H1 (cell line): ENCODE data around the gene SLC19A1. TPM values are rescaled to one million over a fixed set of nuclear protein-coding genes. Genes with fewer than 3 reads are reported as not detected.

Experiments
- CTCF ChIA-PET: fragments of 300-600 bp; sonication (Branson Sonifier 250); formaldehyde crosslinking; loops from one replicate; lab custom pipeline; 2021; ENCODE audit not compliant: partially characterized antibody; lab: Charles Lee
- POLR2A ChIA-PET: fragments of 300-600 bp; sonication (Branson Sonifier 250); formaldehyde crosslinking; loops from one replicate; lab custom pipeline; 2021; ENCODE audit warnings: inconsistent platforms; ENCODE audit not compliant: partially characterized antibody; lab: Charles Lee
- DNase-seq, 2 experiments: peaks; one replicate each; pipeline versions ENCODE4 v3.0.0 to v3.0.0-alpha.2; 2010 to 2022; ENCODE audit warnings: low spot score in 2 of 2, low read depth in 1 of 2, mixed read lengths in 1 of 2
- FAIRE-seq: peaks from 2 replicates; lab custom pipeline; 2011; peaks lifted over from hg19 to GRCh38; lab: Jason Lieb, UNC
- H2AFZ ChIP-seq: 2 replicates; pipeline ENCODE4 v1.8.1; 2012; ENCODE audit warnings: low read length, inconsistent platforms
- H2AK5ac ChIP-seq: 2 replicates; pipeline ENCODE4 v1.6.1; 2013; ENCODE audit warnings: low read depth, low read length
- H2BK120ac ChIP-seq: replicated peaks from 2 replicates; pipeline ENCODE3; 2013; ENCODE audit warnings: low read depth, low read length, inconsistent platforms
- H2BK12ac ChIP-seq: 2 replicates; pipeline ENCODE4 v1.6.1; 2013; ENCODE audit warnings: low read depth, low read length
- H2BK15ac ChIP-seq: 2 replicates; pipeline ENCODE4 v1.6.1; 2013; ENCODE audit warnings: low read length
- H2BK20ac ChIP-seq: 2 replicates; pipeline ENCODE4 v1.6.1; 2013; ENCODE audit warnings: low read length
- H2BK5ac ChIP-seq: 2 replicates; pipeline ENCODE4 v1.6.1; 2013; ENCODE audit warnings: low read depth, low read length
- H3K14ac ChIP-seq: 2 replicates; pipeline ENCODE4 v1.6.1; 2013; ENCODE audit warnings: inconsistent platforms; ENCODE audit not compliant: insufficient read length
- H3K18ac ChIP-seq: 2 replicates; pipeline ENCODE4 v1.6.1; 2013; ENCODE audit warnings: low read length; ENCODE audit errors: extremely low read depth
- H3K23ac ChIP-seq: 2 replicates; pipeline ENCODE4 v1.6.1; 2013; ENCODE audit warnings: inconsistent platforms; ENCODE audit not compliant: insufficient read length
- H3K23me2 ChIP-seq: 2 replicates; pipeline ENCODE4 v1.6.1; 2013; ENCODE audit warnings: low read depth, low read length
- H3K27ac ChIP-seq: 2 replicates; pipeline ENCODE4 v1.6.1; 2011; ENCODE audit warnings: low read depth, low read length, inconsistent platforms
- H3K27me3 ChIP-seq, 4 experiments: replicated peaks in 1 of 4; 1 replicate in 1 of 4; 2 replicates in 3 of 4; pipeline versions ENCODE4 v1.6.1 to v1.8.1; 2011 to 2013; ENCODE audit warnings: low read length in 3 of 4, mild to moderate bottlenecking in 3 of 4, inconsistent platforms in 2 of 4, mixed read lengths in 2 of 4, moderate library complexity in 1 of 4; ENCODE audit not compliant: control insufficient read depth in 3 of 4, insufficient read depth in 3 of 4; ENCODE audit errors: extremely low read depth in 1 of 4
- H3K36me3 ChIP-seq, 4 experiments: 2 replicates each; pipeline versions ENCODE4 v1.6.1 to v1.8.1; 2011 to 2013; ENCODE audit warnings: mild to moderate bottlenecking in 4 of 4, low read length in 3 of 4, moderate library complexity in 2 of 4, control low read depth in 1 of 4, inconsistent platforms in 1 of 4; ENCODE audit not compliant: insufficient read depth in 4 of 4, control insufficient read depth in 2 of 4
- H3K4ac ChIP-seq: replicated peaks from 2 replicates; pipeline ENCODE3; 2013; ENCODE audit warnings: low read length, low read depth, mixed read lengths, inconsistent platforms; ENCODE audit not compliant: insufficient read length
- H3K4me1 ChIP-seq, 4 experiments: replicated peaks in 1 of 4; 1 replicate in 1 of 4; 2 replicates in 3 of 4; pipeline versions ENCODE4 v1.6.1 to v1.8.1; 2011 to 2013; ENCODE audit warnings: low read length in 3 of 4, inconsistent platforms in 2 of 4, mixed read lengths in 1 of 4; ENCODE audit not compliant: insufficient read depth in 4 of 4, control insufficient read depth in 3 of 4
- H3K4me2 ChIP-seq, 2 experiments: 2 replicates each; pipeline versions ENCODE4 v1.6.1 to v1.8.1; 2011 to 2013; ENCODE audit warnings: low read depth in 2 of 2, low read length in 2 of 2, control low read depth in 1 of 2, inconsistent platforms in 1 of 2, mild to moderate bottlenecking in 1 of 2; ENCODE audit not compliant: insufficient read depth in 1 of 2
- H3K4me3 ChIP-seq, 4 experiments: fragments of 200-600, 300-600 bp in 1 of 4; sonication (generic), shearing (Covaris generic), sonication (Bioruptor Twin) in 1 of 4; 2 replicates each; pipeline versions ENCODE4 v1.5.1 to v1.8.1; 2011 to 2016; ENCODE audit warnings: low read length in 4 of 4, low read depth in 3 of 4, control low read depth in 2 of 4, inconsistent platforms in 2 of 4, mild to moderate bottlenecking in 2 of 4, mixed read lengths in 1 of 4, moderate library complexity in 1 of 4; ENCODE audit not compliant: insufficient read depth in 2 of 4; ENCODE audit errors: extremely low read depth in 1 of 4
- H3K56ac ChIP-seq: replicated peaks from 2 replicates; pipeline ENCODE3; 2013; ENCODE audit warnings: low read depth, mild to moderate bottlenecking, mixed read lengths, low read length, inconsistent platforms; ENCODE audit not compliant: insufficient read length
- H3K79me1 ChIP-seq: 2 replicates; pipeline ENCODE4 v1.6.1; 2013; ENCODE audit warnings: low read depth, low read length, control low read depth
- H3K79me2 ChIP-seq, 2 experiments: 2 replicates each; pipeline versions ENCODE4 v1.6.1 to v1.8.1; 2012 to 2013; ENCODE audit warnings: low read length in 2 of 2, mild to moderate bottlenecking in 2 of 2, inconsistent platforms in 1 of 2; ENCODE audit not compliant: insufficient read depth in 2 of 2, control insufficient read depth in 1 of 2
- H3K9ac ChIP-seq, 4 experiments: replicated peaks in 1 of 4; 1 replicate in 1 of 4; 2 replicates in 3 of 4; pipeline versions ENCODE4 v1.6.1 to v1.8.1; 2011 to 2013; ENCODE audit warnings: low read depth in 3 of 4, low read length in 3 of 4, control low read depth in 2 of 4, mild to moderate bottlenecking in 2 of 4, moderate library complexity in 2 of 4, inconsistent platforms in 1 of 4; ENCODE audit errors: extremely low read depth in 1 of 4
- H3K9me3 ChIP-seq, 2 experiments: 2 replicates each; pipeline versions ENCODE4 v1.6.1 to v1.8.1; 2012 to 2013; ENCODE audit warnings: mild to moderate bottlenecking in 2 of 2, moderate library complexity in 2 of 2, control low read depth in 1 of 2, inconsistent platforms in 1 of 2, low read depth in 1 of 2, low read length in 1 of 2, mixed read lengths in 1 of 2; ENCODE audit not compliant: insufficient read depth in 2 of 2
- H4K20me1 ChIP-seq, 2 experiments: replicated peaks in 1 of 2; 2 replicates each; pipeline versions ENCODE3 to v1.8.1; 2011 to 2013; ENCODE audit warnings: inconsistent platforms in 2 of 2, low read length in 2 of 2, mild to moderate bottlenecking in 1 of 2; ENCODE audit not compliant: insufficient read depth in 2 of 2, control insufficient read depth in 1 of 2
- H4K5ac ChIP-seq: 2 replicates; pipeline ENCODE4 v1.6.1; 2013; ENCODE audit warnings: low read length, low read depth, mixed read lengths, inconsistent platforms; ENCODE audit not compliant: insufficient read length
- H4K8ac ChIP-seq: 2 replicates; pipeline ENCODE4 v1.8.0; 2013; ENCODE audit warnings: mild to moderate bottlenecking, moderate library complexity, low read length, inconsistent platforms; ENCODE audit not compliant: insufficient read depth; ENCODE audit errors: extremely low read depth
- H4K91ac ChIP-seq: replicated peaks from 2 replicates; pipeline ENCODE3; 2013; ENCODE audit warnings: low read length, mixed read lengths, inconsistent platforms; ENCODE audit not compliant: insufficient read length
- ASH2L ChIP-seq: fragments of 200-600, 300-600 bp; sonication (generic); IDR thresholded peaks from one replicate; pipeline ENCODE4 v1.7.1; 2017; ENCODE audit warnings: low read length
- ATF3 ChIP-seq: IDR thresholded peaks from 2 replicates; pipeline ENCODE4 v1.6.1; 2011; ENCODE audit warnings: low read depth, mild to moderate bottlenecking, low read length; ENCODE audit not compliant: insufficient read depth
- CBX5 ChIP-seq: fragments of 300-800, 300-1000 bp; sonication (generic); IDR thresholded peaks from 2 replicates; pipeline ENCODE4 v1.7.1; 2016; ENCODE audit warnings: antibody characterized with exemption, low read length, low read depth
- EP300 ChIP-seq, 2 experiments: IDR thresholded peaks; 1 replicate in 1 of 2; 2 replicates in 1 of 2; pipeline ENCODE4 v1.6.1; 2011 to 2012; ENCODE audit warnings: low read depth in 2 of 2, low read length in 2 of 2, mild to moderate bottlenecking in 2 of 2, borderline replicate concordance in 1 of 2, inconsistent platforms in 1 of 2, moderate library complexity in 1 of 2
- HDAC6 ChIP-seq: IDR thresholded peaks from one replicate; pipeline ENCODE4 v1.7.1; 2012; ENCODE audit warnings: low read depth, mild to moderate bottlenecking, inconsistent platforms, low read length, moderate library complexity
- NANOG ChIP-seq: IDR thresholded peaks from 2 replicates; pipeline ENCODE4 v1.6.1; 2011; ENCODE audit warnings: low read length, low read depth, mild to moderate bottlenecking, inconsistent platforms; ENCODE audit not compliant: insufficient read depth, poor library complexity, severe bottlenecking
- PHF8 ChIP-seq: fragments of 200-600 bp; sonication (generic); conservative IDR thresholded peaks from 2 replicates; pipeline ENCODE4 v1.7.1; 2012; ENCODE audit warnings: low read depth, mild to moderate bottlenecking, inconsistent platforms, low read length, moderate library complexity
- POLR2A ChIP-seq, 2 experiments: IDR thresholded peaks; 1 replicate in 1 of 2; 2 replicates in 1 of 2; pipeline ENCODE4 v1.6.1; 2011; ENCODE audit warnings: low read depth in 2 of 2, low read length in 2 of 2, mild to moderate bottlenecking in 2 of 2; ENCODE audit errors: control extremely low read depth in 1 of 2
- RBBP5 ChIP-seq: IDR thresholded peaks from 2 replicates; pipeline ENCODE4 v1.7.1; 2012; ENCODE audit warnings: low read depth, mild to moderate bottlenecking, inconsistent platforms, low read length, moderate library complexity, borderline replicate concordance
- RFX5 ChIP-seq: IDR thresholded peaks from 2 replicates; pipeline ENCODE4 v1.6.1; 2011; ENCODE audit warnings: low read depth, low read length, improper control_type of control experiment, borderline replicate concordance
- SP2 ChIP-seq: IDR thresholded peaks from 2 replicates; pipeline ENCODE4 v1.6.1; 2012; ENCODE audit warnings: mild to moderate bottlenecking, low read length, inconsistent platforms
- WGBS, 2 experiments: shearing (Covaris generic) in 1 of 2; methylation state at CpG; one replicate each; pipeline versions ENCODE4 v1.1.6 to v1.1.7; 2013 to 2015; ENCODE audit warnings: low lambda C conversion rate in 2 of 2, mixed read lengths in 2 of 2, inconsistent platforms in 1 of 2, low coverage in 1 of 2, missing lambda C conversion rate in 1 of 2; ENCODE audit not compliant: insufficient replicate concordance in 2 of 2, insufficient coverage in 1 of 2, insufficient read length in 1 of 2; ENCODE audit errors: extremely low coverage in 1 of 2, missing lambda C conversion rate in 1 of 2; 5-methylcytosine and 5-hydroxymethylcytosine counted together
- polyA plus RNA-seq, 7 experiments: library from polyadenylated mRNA; depleted of rRNA in 3 of 7; stranded (reverse) in 5 of 7; unstranded in 2 of 7; fragments of >200 nt in 5 of 7; fragments of 200-250 nt in 2 of 7; gene quantifications; 1 replicate in 5 of 7; 2 replicates in 1 of 7; 4 replicates in 1 of 7; pipeline versions ENCODE4 v1.2.1 to v1.2.3, GENCODE V29; 2011 to 2013; ENCODE audit warnings: missing spikeins in 2 of 7, mixed read lengths in 2 of 7
- total RNA-seq: library from RNA; stranded (reverse); fragmentation: NEBNext Ultra II Directional; extraction: Animal tissue kit (Norgen Biotek cat#: 25700); gene quantifications from 2 replicates; pipeline ENCODE4 v1.2.1, GENCODE V29; 2021

SLC19A1 gene
- total and polyA plus RNA-seq, 2 of the 8 experiments (the other 6 are each of a cell fraction or from before 2014, with no cell fraction given), result 31.6 to 43.8 TPM

GRCh38 chr21:45511007-45511406 lies 31.2 kb downstream of the SLC19A1 start:
- no peak overlapping the region for H3K4me3 ChIP-seq
- no peaks in the 10 kb centered on the region for H3K27me3 ChIP-seq
- POLR2A ChIA-PET, result interaction anchor here (0.6 to 2.6 kb wide), 4 partner anchors 15 to 238 kb away, joined by 3 to 8 read pairs (median 4); no protein-coding TSS in a partner anchor
- no peak for FAIRE-seq
- H3K9me3 ChIP-seq, result no peaks in the 10 kb centered on the region
- TF ChIP-seq ASH2L, result no peak
- TF ChIP-seq CBX5, result no peak
- no peak for TF ChIP-seq EP300 (IDR thresholded peaks at IDR 0.05; ENCODE audit: borderline replicate concordance in 1 of 2, low read depth in 2 of 2, low read length in 2 of 2)
- TF ChIP-seq POLR2A (IDR thresholded peaks at IDR 0.05; ENCODE audit: control extremely low read depth in 1 of 2, low read depth in 2 of 2, low read length in 2 of 2), result no peak
- TF ChIP-seq NANOG, result no peak
- TF ChIP-seq SP2, result no peak
- TF ChIP-seq PHF8, result no peak
- no peak for TF ChIP-seq HDAC6
- no peak for TF ChIP-seq RBBP5
- TF ChIP-seq RFX5, result no peak
- no peak for TF ChIP-seq ATF3
- TF ChIP-seq, all 59 proteins: peak for 0
- Histone ChIP-seq H3K4ac (no peak overlapping the region), H4K91ac (no peak overlapping the region), H3K14ac (no peak overlapping the region), H3K56ac (no peak overlapping the region), H3K23me2 (peaks cover 6% of the 10 kb centered on the region; the same call in 1 of the 2 replicates), H3K27ac (no peak overlapping the region), H4K8ac (no peak overlapping the region), H2AK5ac (no peak overlapping the region), H2BK20ac (no peak overlapping the region), H3K79me1 (no peaks in the 10 kb centered on the region), H2BK120ac (no peak overlapping the region), H2BK12ac (no peak overlapping the region), H3K4me1 (no peaks in the 10 kb centered on the region; a peak in 1 of 7 replicates), H3K4me2 (no peak overlapping the region), H4K20me1 (peaks cover 8 to 33% of the 10 kb centered on the region in 2 experiments), H2AFZ (no peak overlapping the region), H2BK5ac (no peak overlapping the region), H3K36me3 (peaks cover 0 to 40% (median 8%) of the 10 kb centered on the region in 4 experiments; a peak in 5 of 8 replicates), H3K18ac (no peak overlapping the region), H3K9ac (no peak overlapping the region), H4K5ac (no peak overlapping the region), H3K23ac (no peak overlapping the region), H2BK15ac (no peak overlapping the region), H3K79me2 (no peaks in the 10 kb centered on the region)
- DNase-seq, result no peak
- CTCF ChIA-PET, result interaction anchor here (0.6 kb wide), 1 partner anchor 1201 kb away, joined by 3 read pairs; no protein-coding TSS in a partner anchor
- WGBS, 2 experiments, result 72% methylated on average over 9 of the region's 12 CpGs; no CpG with 5 or more reads in 1 of the 2 experiments
